Keratinocyte (primary cell): ENCODE measurements around the gene ZNF407. TPM values are rescaled to one million over a fixed set of nuclear protein-coding genes. Genes with fewer than 3 reads are reported as not detected.

Experiments
- DNase-seq: peaks from one replicate; pipeline ENCODE4 v3.0.0-alpha.2; 2011; ENCODE audit warnings: low read depth, missing footprints, low spot score
- FAIRE-seq: peaks from 2 replicates; lab custom pipeline; 2011; peaks lifted over from hg19 to GRCh38; lab: Jason Lieb, UNC
- H2AFZ ChIP-seq: 2 replicates; pipeline ENCODE4 v1.6.0; 2012; ENCODE audit warnings: low read length, control low read depth, inconsistent platforms; ENCODE audit not compliant: control insufficient read depth
- H3K27ac ChIP-seq: 2 replicates; pipeline ENCODE4 v1.5.1; 2011; ENCODE audit warnings: low read length; ENCODE audit not compliant: control insufficient read depth, insufficient read depth
- H3K27me3 ChIP-seq: 3 replicates; pipeline ENCODE4 v1.6.0; 2011; ENCODE audit warnings: low read length; ENCODE audit not compliant: control insufficient read depth, insufficient read depth; ENCODE audit errors: extremely low read depth
- H3K36me3 ChIP-seq, 2 experiments: 2 replicates in 1 of 2; 3 replicates in 1 of 2; pipeline ENCODE4 v1.5.1; 2011; ENCODE audit warnings: low read length in 2 of 2, mild to moderate bottlenecking in 1 of 2; ENCODE audit not compliant: control insufficient read depth in 2 of 2, insufficient read depth in 2 of 2; ENCODE audit errors: extremely low read depth in 1 of 2
- H3K4me1 ChIP-seq: 3 replicates; pipeline ENCODE4 v1.5.1; 2011; ENCODE audit warnings: low read length; ENCODE audit not compliant: control insufficient read depth, insufficient read depth; ENCODE audit errors: extremely low read depth
- H3K4me2 ChIP-seq: 3 replicates; pipeline ENCODE4 v1.6.0; 2011; ENCODE audit warnings: low read depth, low read length; ENCODE audit not compliant: control insufficient read depth, insufficient read depth; ENCODE audit errors: extremely low read depth
- H3K4me3 ChIP-seq, 3 experiments: fragments of 200-600 bp in 1 of 3; sonication (generic) in 1 of 3; 2 replicates in 2 of 3; 3 replicates in 1 of 3; pipeline ENCODE4 v1.5.1; 2011 to 2016; ENCODE audit warnings: low read length in 3 of 3, mild to moderate bottlenecking in 3 of 3, control low read depth in 2 of 3, inconsistent platforms in 1 of 3, low read depth in 1 of 3, mixed read lengths in 1 of 3, mixed run types in 1 of 3, moderate library complexity in 1 of 3; ENCODE audit not compliant: control insufficient read depth in 2 of 3, insufficient read depth in 2 of 3; ENCODE audit errors: extremely low read depth in 1 of 3
- H3K79me2 ChIP-seq: 2 replicates; pipeline ENCODE4 v1.6.0; 2012; ENCODE audit warnings: low read length; ENCODE audit not compliant: control insufficient read depth, insufficient read depth
- H3K9ac ChIP-seq: 3 replicates; pipeline ENCODE4 v1.6.0; 2011; ENCODE audit warnings: low read length; ENCODE audit not compliant: control insufficient read depth, insufficient read depth; ENCODE audit errors: extremely low read depth
- H3K9me1 ChIP-seq: 3 replicates; pipeline ENCODE4 v1.6.0; 2011; ENCODE audit warnings: low read length; ENCODE audit not compliant: control insufficient read depth, insufficient read depth; ENCODE audit errors: extremely low read depth
- H3K9me3 ChIP-seq: 2 replicates; pipeline ENCODE4 v1.5.1; 2012; ENCODE audit warnings: low read depth, low read length; ENCODE audit not compliant: control insufficient read depth
- H4K20me1 ChIP-seq: 3 replicates; pipeline ENCODE4 v1.6.0; 2011; ENCODE audit warnings: low read length; ENCODE audit not compliant: control insufficient read depth, insufficient read depth; ENCODE audit errors: extremely low read depth
- CTCF ChIP-seq, 3 experiments: IDR thresholded peaks in 1 of 3; conservative IDR thresholded peaks in 1 of 3; optimal IDR thresholded peaks in 1 of 3; 2 replicates in 2 of 3; 3 replicates in 1 of 3; pipeline versions ENCODE3 to v1.5.1; 2011; ENCODE audit warnings: low read length in 3 of 3, mild to moderate bottlenecking in 3 of 3, moderate library complexity in 2 of 3, control low read depth in 1 of 3, inconsistent platforms in 1 of 3; ENCODE audit not compliant: insufficient read depth in 2 of 3; ENCODE audit errors: extremely low read depth in 1 of 3
- EZH2 ChIP-seq: IDR thresholded peaks from one replicate; pipeline ENCODE4 v1.6.1; 2012; ENCODE audit warnings: inconsistent platforms, mild to moderate bottlenecking, low read length, moderate library complexity
- dilution Hi-C: fragments of 300-500 bp; cut with MboI; formaldehyde crosslinking; loops from one replicate; pipeline ENCODE4 v1.7.0; 2020; ENCODE audit warnings: low sequenced_read_pairs; ENCODE audit not compliant: extremely low pct_ligation_motif_present
- polyA plus RNA-seq, 5 experiments: library from polyadenylated mRNA; depleted of rRNA in 3 of 5; stranded (reverse) in 3 of 5; stranded (forward) in 1 of 5; unstranded in 1 of 5; fragments of >200 nt; gene quantifications; 1 replicate in 1 of 5; 2 replicates in 3 of 5; 3 replicates in 1 of 5; pipeline versions ENCODE4 v1.2.1 to v1.2.3, GENCODE V29; 2011 to 2012; ENCODE audit warnings: missing spikeins in 2 of 5, low read depth in 1 of 5, low replicate concordance in 1 of 5

Gene ZNF407
- polyA plus RNA-seq, 1 donor (not counting 4 experiments of a cell fraction or from before 2014, with no cell fraction given), result 3.8 TPM

- TF ChIP-seq EZH2 (no peak), CTCF (optimal IDR thresholded peaks at IDR 0.05 in 1 of 3, IDR thresholded peaks at IDR 0.05 in 1 of 3, conservative IDR thresholded peaks at IDR 0.05 in 1 of 3; ENCODE audit: extremely low read depth in 1 of 3, insufficient read depth in 2 of 3, low read length in 3 of 3) (no peak)
- Histone ChIP-seq H4K20me1 (no peaks in the 10 kb centered on the region), H3K9me3 (no peaks in the 10 kb centered on the region), H3K4me3 (no peak overlapping the region), H3K4me1 (peaks cover 11% of the 10 kb centered on the region), H3K27ac (no peak overlapping the region), H3K27me3 (no peaks in the 10 kb centered on the region), H3K36me3 (peaks cover 4 to 6% of the 10 kb centered on the region in 2 experiments), H3K79me2 (no peaks in the 10 kb centered on the region), H3K9ac (no peak overlapping the region), H2AFZ (no peak overlapping the region), H3K4me2 (no peak overlapping the region), H3K9me1 (no peaks in the 10 kb centered on the region)
- FAIRE-seq (no peak), DNase-seq (no peak)
- dilution Hi-C loops, result no loop called here
These were observed 37.7 kb downstream of the ZNF407 start for GRCh38 chr18:74635224-74635975.

GRCh38 chr18:74637070-74637469 is 39.4 kb downstream of the ZNF407 start:
- DNase-seq (no peak), FAIRE-seq (no peak)
- H3K27ac ChIP-seq, result no peak overlapping the region
- no peaks in the 10 kb centered on the region for H3K27me3 ChIP-seq
- H3K36me3 ChIP-seq, result peaks cover 3 to 4% of the 10 kb centered on the region in 2 experiments
- H4K20me1 ChIP-seq, result no peaks in the 10 kb centered on the region
- H3K9me3 ChIP-seq, result no peaks in the 10 kb centered on the region
- no peaks in the 10 kb centered on the region for H3K9me1 ChIP-seq
- no peak overlapping the region for H2AFZ ChIP-seq
- TF ChIP-seq EZH2 (no peak), CTCF (optimal IDR thresholded peaks at IDR 0.05 in 1 of 3, IDR thresholded peaks at IDR 0.05 in 1 of 3, conservative IDR thresholded peaks at IDR 0.05 in 1 of 3; ENCODE audit: extremely low read depth in 1 of 3, insufficient read depth in 2 of 3, low read length in 3 of 3) (no peak)
- no peak overlapping the region for H3K4me2 ChIP-seq
- H3K4me3 ChIP-seq, result no peak overlapping the region
- no peaks in the 10 kb centered on the region for H3K79me2 ChIP-seq
- peaks cover 11% of the 10 kb centered on the region for H3K4me1 ChIP-seq
- H3K9ac ChIP-seq, result no peak overlapping the region
- dilution Hi-C loops, result no loop called here
